ENCODE results near the gene C1D.

The C1D gene

DNA sequence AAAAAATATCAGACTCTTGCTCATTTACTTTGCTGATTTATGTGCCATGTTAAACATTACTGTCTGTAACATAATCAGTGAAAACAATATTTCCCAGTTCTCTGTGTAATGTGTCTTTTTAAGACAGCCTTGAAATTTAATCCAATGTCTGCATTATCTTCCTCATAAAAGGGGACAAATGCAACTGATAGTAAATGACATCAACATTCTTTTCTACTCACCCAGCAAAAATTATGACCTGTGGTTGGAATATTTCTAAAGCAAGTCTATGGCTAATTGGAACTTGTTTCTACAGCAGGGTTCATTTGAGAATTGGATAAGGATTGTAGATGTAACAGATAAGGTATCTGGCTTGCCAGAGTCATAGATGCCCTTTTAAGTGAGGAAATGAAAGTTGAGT lies 34.8 kb downstream of the C1D start:
- in situ Hi-C loops (cut with HindIII; ENCODE audit: low sequenced_read_pairs): loop anchor here (25.0 kb wide), 1 partner anchor 1591 kb away; the partner anchor contains the start of gene MEIS1
- no peak overlapping the region for H3K4me3 ChIP-seq (ENCODE audit: low read depth, low read length)
- TF ChIP-seq, protein P1, sequence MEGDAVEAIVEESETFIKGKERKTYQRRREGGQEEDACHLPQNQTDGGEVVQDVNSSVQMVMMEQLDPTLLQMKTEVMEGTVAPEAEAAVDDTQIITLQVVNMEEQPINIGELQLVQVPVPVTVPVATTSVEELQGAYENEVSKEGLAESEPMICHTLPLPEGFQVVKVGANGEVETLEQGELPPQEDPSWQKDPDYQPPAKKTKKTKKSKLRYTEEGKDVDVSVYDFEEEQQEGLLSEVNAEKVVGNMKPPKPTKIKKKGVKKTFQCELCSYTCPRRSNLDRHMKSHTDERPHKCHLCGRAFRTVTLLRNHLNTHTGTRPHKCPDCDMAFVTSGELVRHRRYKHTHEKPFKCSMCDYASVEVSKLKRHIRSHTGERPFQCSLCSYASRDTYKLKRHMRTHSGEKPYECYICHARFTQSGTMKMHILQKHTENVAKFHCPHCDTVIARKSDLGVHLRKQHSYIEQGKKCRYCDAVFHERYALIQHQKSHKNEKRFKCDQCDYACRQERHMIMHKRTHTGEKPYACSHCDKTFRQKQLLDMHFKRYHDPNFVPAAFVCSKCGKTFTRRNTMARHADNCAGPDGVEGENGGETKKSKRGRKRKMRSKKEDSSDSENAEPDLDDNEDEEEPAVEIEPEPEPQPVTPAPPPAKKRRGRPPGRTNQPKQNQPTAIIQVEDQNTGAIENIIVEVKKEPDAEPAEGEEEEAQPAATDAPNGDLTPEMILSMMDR (IDR thresholded peaks at IDR 0.05; ENCODE audit: low read depth, low read length, missing control alignments): no peak
- DNase-seq (ENCODE audit: low read depth): no peak

DNA sequence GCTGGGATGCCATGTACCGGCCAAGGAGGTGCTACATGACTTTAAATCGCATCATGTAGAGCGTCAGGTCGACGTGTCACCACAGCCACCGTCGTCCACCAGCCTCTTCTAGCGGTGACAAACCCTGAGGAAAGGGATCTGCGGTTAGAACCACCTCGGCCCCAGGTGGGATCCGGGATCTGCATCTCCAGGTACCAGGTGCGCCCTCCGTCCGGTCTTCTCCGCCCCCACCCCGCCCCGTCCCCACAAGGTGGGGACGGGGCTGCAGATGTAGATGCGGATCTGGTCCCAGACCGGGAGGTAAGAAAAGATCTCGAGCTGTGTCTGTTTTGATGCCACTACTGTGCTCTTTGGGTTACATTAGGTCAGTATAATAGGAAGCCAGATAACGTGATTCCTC lies 38.4 kb downstream of the C1D start:
- in situ Hi-C loops (cut with HindIII; ENCODE audit: low sequenced_read_pairs): no loop called here
- no peak for DNase-seq (ENCODE audit: low read depth)
- TF ChIP-seq, protein P1 (IDR thresholded peaks at IDR 0.05; ENCODE audit: low read depth, low read length, missing control alignments): no peak

DNA sequence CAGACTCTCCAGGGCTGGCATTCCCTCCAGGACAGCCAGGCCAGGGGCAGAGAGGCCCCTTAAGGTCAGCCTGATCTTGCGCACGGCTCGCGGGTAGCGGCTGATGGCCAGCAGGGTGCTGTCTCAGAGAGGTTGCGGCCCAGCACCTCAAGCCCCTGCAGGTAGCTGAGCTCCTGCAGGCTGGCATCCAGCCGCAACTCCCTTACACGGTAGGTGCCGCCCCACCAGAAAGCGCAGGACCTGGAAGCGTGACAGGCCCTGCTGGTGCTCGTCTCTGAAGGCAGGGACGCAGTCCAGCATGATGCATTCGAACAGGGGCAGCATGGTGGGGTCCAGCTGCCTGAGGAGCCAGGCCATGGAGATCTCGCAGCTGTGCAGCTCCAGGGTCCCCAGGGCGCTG lies 38.9 kb downstream of the C1D start:
- no peak overlapping the region for H3K4me3 ChIP-seq (ENCODE audit: low read depth, low read length)
- TF ChIP-seq, protein P1 (IDR thresholded peaks at IDR 0.05; ENCODE audit: low read depth, low read length, missing control alignments): no peak
- no peak for DNase-seq (ENCODE audit: low read depth)
- in situ Hi-C loops (cut with HindIII; ENCODE audit: low sequenced_read_pairs): no loop called here

More for the DNA sequence above, 38.4 kb downstream of the C1D start:
- H3K4me3 ChIP-seq (ENCODE audit: low read depth, low read length): no peak overlapping the region

DNA sequence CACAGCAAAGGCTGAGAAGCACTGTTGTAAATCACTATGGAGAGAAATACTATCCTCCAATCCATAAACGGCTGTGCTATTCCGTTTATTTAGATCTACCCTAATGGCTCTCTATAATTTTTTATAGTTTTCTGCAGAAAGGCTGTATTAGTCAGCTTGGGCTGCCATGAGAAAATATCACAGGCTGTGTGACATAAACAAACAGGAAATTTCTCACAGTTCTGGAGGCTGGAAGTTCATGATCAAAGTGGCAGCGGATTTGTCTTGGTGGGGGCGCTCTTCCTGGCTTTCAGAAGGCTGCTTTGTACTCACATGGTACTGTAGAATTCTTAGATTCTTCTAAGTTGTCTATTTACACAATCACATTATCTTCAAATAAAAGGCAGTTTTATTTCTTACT lies 44.1 kb downstream of the C1D start:
- TF ChIP-seq, protein P1 (IDR thresholded peaks at IDR 0.05; ENCODE audit: low read depth, low read length, missing control alignments): no peak
- in situ Hi-C loops (cut with HindIII; ENCODE audit: low sequenced_read_pairs): no loop called here
- DNase-seq (ENCODE audit: low read depth): no peak
- no peak overlapping the region for H3K4me3 ChIP-seq (ENCODE audit: low read depth, low read length)

DNA sequence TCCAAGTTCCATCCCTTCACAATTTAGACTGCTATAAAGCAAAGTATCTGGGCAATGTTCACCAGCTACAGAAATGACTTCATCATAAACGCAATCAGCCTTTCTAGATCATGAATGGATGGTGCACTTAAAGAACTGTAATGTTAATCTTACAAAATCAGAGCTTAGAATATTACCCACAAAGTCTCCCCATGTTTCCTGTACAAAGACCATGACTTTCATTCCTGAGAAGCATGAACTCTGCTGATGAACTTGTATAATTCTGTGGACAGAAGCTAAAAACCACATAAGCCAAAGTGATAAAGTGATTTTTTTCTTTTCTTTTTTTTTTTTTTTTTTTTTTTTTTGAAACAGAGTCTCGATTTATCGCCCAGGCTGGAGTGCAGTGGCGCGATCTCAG lies 53.3 kb downstream of the C1D start:
- TF ChIP-seq, protein P1 (IDR thresholded peaks at IDR 0.05; ENCODE audit: low read depth, low read length, missing control alignments): no peak
- no peak overlapping the region for H3K4me3 ChIP-seq (ENCODE audit: low read depth, low read length)
- in situ Hi-C loops (cut with HindIII; ENCODE audit: low sequenced_read_pairs): no loop called here
- DNase-seq (ENCODE audit: low read depth): no peak

DNA sequence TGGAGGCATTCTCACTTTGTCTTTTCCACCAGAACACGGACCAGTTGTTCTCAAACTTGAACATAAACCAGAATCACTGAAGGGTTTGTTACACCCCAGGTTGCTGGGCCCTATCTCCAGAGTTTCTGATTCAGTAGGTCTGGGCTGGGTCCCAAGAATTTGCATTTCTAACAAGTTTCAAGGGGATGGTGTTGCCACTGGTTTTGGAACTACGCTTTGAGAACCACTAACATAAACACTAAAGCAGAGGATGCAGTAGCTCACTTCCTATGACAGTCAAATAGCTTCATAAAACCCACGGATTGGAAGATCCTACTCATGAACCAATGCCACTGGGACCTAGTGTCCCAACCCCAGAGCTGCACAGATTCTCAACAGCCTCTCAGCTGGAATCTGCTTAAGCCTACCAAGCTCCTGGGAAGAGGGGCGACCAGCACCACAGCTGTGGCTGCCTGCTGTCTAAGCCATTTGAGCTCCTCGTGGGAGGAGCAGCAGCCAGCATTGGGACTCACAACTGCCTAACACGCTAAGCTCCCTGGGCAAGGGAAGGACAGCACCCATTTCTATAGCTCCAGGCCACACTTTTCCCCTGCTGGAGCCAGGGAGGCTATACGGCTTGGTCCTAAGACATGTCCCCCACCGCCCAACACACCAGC lies 62.5 kb downstream of the C1D start:
- in situ Hi-C loops (cut with HindIII; ENCODE audit: low sequenced_read_pairs): no loop called here
- TF ChIP-seq, protein P1 (IDR thresholded peaks at IDR 0.05; ENCODE audit: low read depth, low read length, missing control alignments): no peak

More for the DNA sequence above, 62.5 kb downstream of the C1D start:
- H3K4me3 ChIP-seq (ENCODE audit: low read depth, low read length): no peak overlapping the region
- DNase-seq (ENCODE audit: low read depth): peak; percentile 34
